Stimulated activated CD8-positive, alpha-beta memory T cell treated with anti-CD3 and anti-CD28 coated beads, Interleukin-4, amount 100 ng/mL, for 24 hours (primary cell): ENCODE measurements around the gene GPX4.

Experiments used
- DNase-seq: peaks from one replicate; pipeline ENCODE4 v3.0.0-alpha.2; 2020; ENCODE audit warnings: low read depth

The GPX4 gene

GRCh38 chr19:1150333-1151036, 46.7 kb downstream of the GPX4 start:
- DNase-seq, result no peak

GRCh38 chr19:1151037-1151724, 47.4 kb downstream of the GPX4 start:
- DNase-seq, result no peak

- no peak for DNase-seq
These were observed 48.3 kb downstream of the GPX4 start for GRCh38 chr19:1151917-1152587.

- DNase-seq, result no peak
These were observed 50.3 kb downstream of the GPX4 start for GRCh38 chr19:1153891-1154730.

- no peak for DNase-seq
These were observed 51.0 kb downstream of the GPX4 start for GRCh38 chr19:1154731-1155351.

GRCh38 chr19:1155352-1156304, 51.8 kb downstream of the GPX4 start:
- DNase-seq, result no peak
